HEK293 (cell line): Measurements from ENCODE around the gene RAPGEF5.

Experiments used
- CTCF ChIA-PET: fragments of 350-600 bp; formaldehyde crosslinking; extraction: SDS; loops from one replicate; lab custom pipeline; 2021; ENCODE audit warnings: antibody characterized with exemption; lab: Yijun Ruan, JAX
- POLR2A ChIA-PET: fragments of 300-600 bp; formaldehyde crosslinking; extraction: SDS; loops from one replicate; lab custom pipeline; 2020; ENCODE audit warnings: antibody characterized with exemption, inconsistent platforms; lab: Yijun Ruan, JAX
- H3K27ac ChIP-seq: fragments of 200-500 bp; sonication (Bioruptor generic); 2 replicates; pipeline ENCODE4 v1.5.1; 2014; ENCODE audit warnings: low read depth, low read length, control low read depth, inconsistent platforms; ENCODE audit errors: extremely low read depth
- H3K36me3 ChIP-seq, 2 experiments: fragments of 200-500 bp in 1 of 2; sonication (Bioruptor generic) in 1 of 2; 1 replicate in 1 of 2; 2 replicates in 1 of 2; pipeline ENCODE4 v1.5.1; 2014 to 2017; ENCODE audit warnings: inconsistent platforms in 2 of 2, low read length in 2 of 2; ENCODE audit not compliant: control insufficient read depth in 2 of 2, insufficient read depth in 1 of 2
- H3K4me1 ChIP-seq: fragments of 200-500 bp; sonication (Bioruptor generic); 2 replicates; pipeline ENCODE4 v1.5.1; 2014; ENCODE audit warnings: mild to moderate bottlenecking, low read length, inconsistent platforms; ENCODE audit not compliant: control insufficient read depth, insufficient read depth
- H3K4me3 ChIP-seq: 2 replicates; pipeline ENCODE4 v1.5.1; 2011; ENCODE audit warnings: low read depth, mild to moderate bottlenecking, control low read depth, low read length, moderate library complexity
- H3K9me3 ChIP-seq: fragments of 200-500 bp; sonication (Bioruptor generic); 2 replicates; pipeline ENCODE4 v1.5.1; 2014; ENCODE audit warnings: low read depth, low read length, inconsistent platforms; ENCODE audit not compliant: control insufficient read depth, insufficient read depth
- HOXC10 ChIP-seq: sonication (generic); formaldehyde crosslinking; IDR thresholded peaks from 2 replicates; pipeline ENCODE4 v1.8.1; 2023; ENCODE audit warnings: mild to moderate bottlenecking, missing genetic modification reagents
- OSR2 ChIP-seq: fragments of 450-650 bp; formaldehyde crosslinking; IDR thresholded peaks from 2 replicates; pipeline ENCODE4 v1.5.1; 2016; ENCODE audit warnings: missing biosample characterization, missing genetic modification characterization
- SCRT1 ChIP-seq: fragments of 450-650 bp; formaldehyde crosslinking; IDR thresholded peaks from 2 replicates; pipeline ENCODE4 v1.5.1; 2016; ENCODE audit warnings: missing biosample characterization, missing genetic modification characterization, borderline replicate concordance
- WT1 ChIP-seq: fragments of 450-650 bp; formaldehyde crosslinking; IDR thresholded peaks from 2 replicates; pipeline ENCODE4 v1.5.1; 2016; ENCODE audit warnings: missing biosample characterization, missing genetic modification characterization
- YY1 ChIP-seq: fragments of 450-650 bp; formaldehyde crosslinking; IDR thresholded peaks from 2 replicates; pipeline ENCODE4 v1.5.1; 2018; ENCODE audit warnings: missing biosample characterization, missing genetic modification characterization
- ZBTB21 ChIP-seq: fragments of 450-650 bp; formaldehyde crosslinking; IDR thresholded peaks from 2 replicates; pipeline ENCODE4 v1.5.1; 2017; ENCODE audit warnings: missing biosample characterization, missing genetic modification characterization
- ZBTB49 ChIP-seq: fragments of 450-650 bp; formaldehyde crosslinking; IDR thresholded peaks from 2 replicates; pipeline ENCODE4 v1.5.1; 2016; ENCODE audit warnings: missing biosample characterization, missing genetic modification characterization, low read depth
- ZNF24 ChIP-seq: fragments of 450-650 bp; formaldehyde crosslinking; IDR thresholded peaks from 2 replicates; pipeline ENCODE4 v1.5.1; 2016; ENCODE audit warnings: missing biosample characterization, missing genetic modification characterization
- ZNF350 ChIP-seq: fragments of 450-650 bp; formaldehyde crosslinking; IDR thresholded peaks from 2 replicates; pipeline ENCODE4 v1.5.0; 2017; ENCODE audit warnings: missing biosample characterization, mild to moderate bottlenecking, missing genetic modification characterization
- ZNF426 ChIP-seq: fragments of 450-650 bp; formaldehyde crosslinking; IDR thresholded peaks from 2 replicates; pipeline ENCODE4 v1.5.1; 2017; ENCODE audit warnings: missing biosample characterization, missing genetic modification characterization, mild to moderate bottlenecking, inconsistent platforms, moderate library complexity
- ZNF48 ChIP-seq: fragments of 450-650 bp; formaldehyde crosslinking; IDR thresholded peaks from 2 replicates; pipeline ENCODE4 v1.5.1; 2016; ENCODE audit warnings: missing biosample characterization, missing genetic modification characterization
- ZNF518A ChIP-seq: fragments of 450-650 bp; formaldehyde crosslinking; conservative IDR thresholded peaks from 2 replicates; pipeline ENCODE4 v1.5.1; 2016; ENCODE audit warnings: low read depth, missing biosample characterization, missing genetic modification characterization
- ZNF626 ChIP-seq: fragments of 450-650 bp; sonication (Bioruptor Pico); formaldehyde crosslinking; IDR thresholded peaks from 2 replicates; pipeline ENCODE4 v1.5.1; 2018; ENCODE audit warnings: missing biosample characterization, missing genetic modification characterization, inconsistent platforms
- ZNF654 ChIP-seq: fragments of 450-650 bp; formaldehyde crosslinking; IDR thresholded peaks from 2 replicates; pipeline ENCODE4 v1.5.1; 2016; ENCODE audit warnings: low read depth, missing biosample characterization, missing genetic modification characterization
- ZNF658 ChIP-seq: fragments of 450-650 bp; formaldehyde crosslinking; IDR thresholded peaks from 2 replicates; pipeline ENCODE4; 2016; ENCODE audit warnings: missing biosample characterization, missing genetic modification characterization

Gene RAPGEF5

GRCh38 chr7:22137466-22137865, 219.5 kb downstream of the RAPGEF5 start (continued):
- no peak for TF ChIP-seq SCRT1 (tag by site-specific recombination)
- no peak for TF ChIP-seq ZNF48
- TF ChIP-seq, all 188 proteins: peak for 0

- ChIA-PET POLR2A (no interaction called here), CTCF (interaction anchor here (0.7 to 0.8 kb wide), 2 partner anchors 27 to 69 kb away, joined by 3 to 4 read pairs; no protein-coding TSS in a partner anchor)
- Histone ChIP-seq H3K27ac (no peak overlapping the region), H3K9me3 (no peaks in the 10 kb centered on the region), H3K36me3 (peaks cover 4% of the 10 kb centered on the region in 2 experiments; a peak in 1 of 3 replicates), H3K4me1 (no peaks in the 10 kb centered on the region), H3K4me3 (no peak overlapping the region)
- no peak for TF ChIP-seq ZNF658 (tag by site-specific recombination)
- no peak for TF ChIP-seq YY1 (tag by site-specific recombination)
- no peak for TF ChIP-seq ZBTB21 (tag by site-specific recombination)
- TF ChIP-seq ZNF350 (tag by site-specific recombination), result no peak
- no peak for TF ChIP-seq ZNF24 (tag by site-specific recombination)
- no peak for TF ChIP-seq ZNF654 (tag by site-specific recombination)
- no peak for TF ChIP-seq ZNF426 (tag by site-specific recombination)
- no peak for TF ChIP-seq ZNF626 (tag by site-specific recombination)
- TF ChIP-seq ZNF518A, result no peak
These were observed 219.9 kb downstream of the RAPGEF5 start for GRCh38 chr7:22137026-22137425.

- CTCF ChIA-PET, result no interaction called here
- TF ChIP-seq ZBTB49 (tag by site-specific recombination) (no peak), HOXC10 (no peak), OSR2 (tag by site-specific recombination) (no peak), WT1 (tag by site-specific recombination) (no peak)
- TF ChIP-seq, all 188 proteins: peak for 0
- POLR2A ChIA-PET, result no interaction called here
- H3K36me3 ChIP-seq, result no peaks in the 10 kb centered on the region; a peak in 1 of 3 replicates
- no peak overlapping the region for H3K4me3 ChIP-seq
- H3K27ac ChIP-seq, result no peak overlapping the region
- H3K4me1 ChIP-seq, result no peaks in the 10 kb centered on the region
- no peaks in the 10 kb centered on the region for H3K9me3 ChIP-seq
These were observed 227.0 kb downstream of the RAPGEF5 start for GRCh38 chr7:22129819-22130580.
